HG02981 (cell line): Measurements from ENCODE around the gene HVCN1.
A peak's percentile ranks its signal among the peaks of the same experiment; 100 is the strongest.
"Not testable (repeated sequence)": the region's sequence is repeated elsewhere in the genome, so short reads cannot be mapped to it uniquely, and the experiment has no call there.

Experiments
- ATAC-seq: cut with Tn5 transposase; IDR thresholded peaks from one replicate; pipeline ENCODE4 v1.9.1; 2021; ENCODE audit warnings: mild to moderate bottlenecking, moderate library complexity; ENCODE audit not compliant: unreplicated experiment

The HVCN1 gene, protein sequence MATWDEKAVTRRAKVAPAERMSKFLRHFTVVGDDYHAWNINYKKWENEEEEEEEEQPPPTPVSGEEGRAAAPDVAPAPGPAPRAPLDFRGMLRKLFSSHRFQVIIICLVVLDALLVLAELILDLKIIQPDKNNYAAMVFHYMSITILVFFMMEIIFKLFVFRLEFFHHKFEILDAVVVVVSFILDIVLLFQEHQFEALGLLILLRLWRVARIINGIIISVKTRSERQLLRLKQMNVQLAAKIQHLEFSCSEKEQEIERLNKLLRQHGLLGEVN

DNA sequence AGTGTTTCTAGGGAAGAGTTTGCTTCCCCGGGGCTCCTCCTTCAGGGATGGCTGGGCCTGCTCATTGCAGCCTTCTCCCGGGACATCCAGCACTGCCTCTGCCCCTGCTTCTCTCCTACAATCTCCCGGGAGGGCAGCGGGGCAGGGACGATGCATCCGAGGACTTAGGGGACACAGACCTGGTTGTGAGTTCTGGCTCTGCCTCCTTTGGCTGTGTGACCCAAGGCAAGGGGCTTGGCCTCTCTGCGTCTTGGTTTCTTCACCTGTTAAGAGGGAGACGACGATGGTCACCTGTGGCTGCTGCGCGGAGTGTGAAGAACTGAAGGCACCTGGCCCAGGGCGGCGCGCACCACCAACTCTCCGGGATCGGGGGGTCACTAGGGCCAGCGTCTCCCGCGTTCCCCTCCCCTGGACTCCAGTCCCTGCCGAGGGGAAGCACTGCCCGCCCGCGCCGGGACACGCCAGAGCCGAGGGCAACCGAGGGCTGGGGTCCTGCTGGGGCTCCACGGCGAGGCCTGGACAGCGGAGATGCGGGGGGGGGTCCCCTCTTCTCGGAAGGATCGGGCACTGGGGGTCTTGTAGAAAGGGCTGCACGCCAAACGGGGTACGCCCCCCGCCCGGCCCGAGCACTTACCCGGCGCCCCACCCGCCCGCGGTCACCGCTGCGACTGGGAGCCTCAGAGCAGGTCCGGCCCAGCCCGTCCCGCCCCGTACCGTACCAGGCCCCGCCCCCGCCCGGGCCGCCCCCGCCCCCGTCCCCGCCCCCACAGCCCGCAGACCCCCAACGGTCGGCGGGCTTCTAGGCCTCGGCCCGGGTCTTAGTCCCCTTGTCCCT lies at the start of gene HVCN1:
Gene HVCN1, minus strand, starts transcription at position 670 of the 835 bp plus-strand sequence. CDS start 5,870 bp downstream, outside the sequence.
- ATAC-seq = peak; percentile 18

DNA sequence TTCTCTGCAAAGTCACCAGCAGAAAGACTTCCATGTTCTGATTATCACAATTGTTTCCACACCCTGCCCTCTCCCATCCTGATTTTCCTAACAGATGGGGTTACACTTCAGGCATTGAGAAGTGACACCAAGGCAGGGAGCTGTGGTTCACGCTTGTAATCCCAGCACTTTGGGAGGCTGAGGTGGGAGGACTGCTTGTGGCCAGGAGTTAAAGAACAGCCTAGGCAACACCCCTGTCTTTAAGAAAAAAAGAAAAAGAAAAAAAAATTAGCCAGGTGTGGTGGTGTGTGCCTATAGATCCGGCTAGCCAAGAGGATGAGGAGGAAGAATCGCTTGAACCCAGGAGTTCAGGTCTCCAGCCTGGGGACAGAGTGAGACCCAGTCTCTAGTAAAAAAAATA lies 48.6 kb upstream of the HVCN1 start:
- no peak for ATAC-seq

DNA sequence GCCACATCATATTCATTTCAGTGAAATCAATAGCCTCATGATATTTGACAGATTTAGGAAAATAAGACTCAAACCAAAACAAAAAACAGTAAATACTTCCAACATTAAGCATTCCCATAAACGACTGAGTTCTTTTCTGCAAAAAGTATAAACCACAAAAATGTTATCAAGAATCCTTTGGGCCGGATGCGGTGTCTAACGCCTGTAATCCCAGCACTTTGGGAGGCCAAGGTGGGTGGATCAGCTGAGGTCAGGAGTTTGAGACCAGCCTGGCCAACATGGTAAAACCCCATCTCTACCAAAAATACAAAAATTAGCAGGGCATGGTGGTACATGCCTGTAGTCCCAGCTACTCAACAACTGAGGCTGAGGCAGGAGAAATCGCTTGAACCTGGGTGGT lies 48.1 kb upstream of the HVCN1 start:
- ATAC-seq = not testable (repeated sequence)

DNA sequence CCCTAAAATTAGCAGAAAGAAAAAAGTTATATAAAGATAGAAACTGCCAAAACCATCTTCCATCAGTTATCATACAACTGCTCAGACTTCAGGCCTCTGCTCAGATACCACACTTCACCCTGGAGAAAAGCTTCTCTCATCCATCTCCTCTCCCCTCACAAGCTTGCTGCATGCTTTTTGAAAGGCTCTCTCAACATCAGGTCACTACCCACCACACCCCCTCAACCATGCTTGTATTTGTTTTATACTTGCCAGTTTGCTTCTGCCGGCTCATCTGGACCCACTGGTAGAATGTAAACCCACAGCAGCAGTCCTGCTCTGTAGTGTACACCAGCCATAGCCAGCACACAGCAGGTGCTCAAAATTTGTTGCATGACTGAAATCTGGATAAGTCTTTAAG lies 45.0 kb upstream of the HVCN1 start:
- no peak for ATAC-seq

DNA sequence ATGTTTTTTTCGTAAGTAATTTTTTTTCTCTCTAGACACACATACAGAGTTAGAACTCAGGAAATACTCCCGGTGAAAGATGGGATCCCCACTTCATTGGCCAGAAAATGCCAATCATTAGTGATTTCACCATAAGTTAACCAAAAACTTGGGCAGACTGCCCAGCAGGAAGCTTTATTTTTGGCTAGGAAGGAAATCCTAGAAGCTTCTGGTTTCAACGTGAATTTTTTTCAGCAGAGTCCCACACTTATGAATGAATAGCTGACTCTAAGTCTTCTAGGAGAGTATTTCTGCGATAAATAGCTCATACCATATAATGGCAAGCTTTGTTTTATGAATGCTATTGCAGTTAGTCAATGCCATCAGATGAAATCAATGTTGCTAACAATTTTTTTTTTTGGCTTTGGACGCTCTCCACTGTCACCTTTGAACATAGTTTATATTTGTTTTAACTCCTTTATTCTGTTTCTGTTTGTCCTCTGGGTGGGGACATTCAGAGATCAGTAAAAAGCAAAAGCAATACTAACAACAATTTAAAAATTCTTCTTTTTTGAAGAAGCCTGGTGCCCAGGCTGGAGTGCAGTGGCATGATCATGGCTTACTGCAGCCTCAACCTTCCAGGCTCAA lies 44.3 kb upstream of the HVCN1 start:
- no peak for ATAC-seq

DNA sequence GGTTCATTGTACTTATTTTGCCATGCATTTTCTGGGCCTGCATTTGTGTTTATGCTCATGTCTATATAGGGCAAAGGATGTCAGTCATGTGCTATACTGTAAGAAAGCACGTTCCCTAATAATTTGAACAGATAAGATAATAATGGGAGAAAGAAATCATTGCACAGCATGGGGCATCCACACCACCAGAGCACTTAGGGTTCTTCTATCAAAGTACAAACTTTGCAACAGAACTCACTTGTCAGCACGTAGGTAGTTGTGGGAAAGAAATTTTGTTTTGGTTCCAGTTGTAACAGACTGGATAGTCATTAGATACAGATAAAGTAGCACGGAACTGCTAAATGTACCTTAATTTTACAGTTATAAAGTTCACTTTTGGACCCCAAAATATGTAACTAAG lies 43.7 kb upstream of the HVCN1 start:
- no peak for ATAC-seq

DNA sequence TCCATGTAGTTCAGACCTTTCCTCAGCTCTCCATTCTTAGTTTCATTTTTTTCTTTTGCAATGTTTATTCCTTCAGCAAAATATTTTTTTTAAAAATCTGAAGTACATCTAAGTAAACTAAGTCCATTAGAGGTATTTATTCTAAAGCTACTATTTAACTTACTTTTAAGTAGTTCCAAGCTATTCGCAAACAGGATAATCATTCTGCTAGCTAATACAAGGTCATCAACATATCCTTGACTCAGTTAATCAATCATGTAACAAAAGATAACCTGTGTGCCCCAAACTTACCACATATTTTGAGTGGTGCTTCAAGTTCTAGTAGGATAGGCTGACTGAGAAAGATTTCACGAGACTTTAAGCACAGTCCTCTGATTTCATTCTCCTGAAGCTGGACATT lies 42.6 kb upstream of the HVCN1 start:
- ATAC-seq = no peak

DNA sequence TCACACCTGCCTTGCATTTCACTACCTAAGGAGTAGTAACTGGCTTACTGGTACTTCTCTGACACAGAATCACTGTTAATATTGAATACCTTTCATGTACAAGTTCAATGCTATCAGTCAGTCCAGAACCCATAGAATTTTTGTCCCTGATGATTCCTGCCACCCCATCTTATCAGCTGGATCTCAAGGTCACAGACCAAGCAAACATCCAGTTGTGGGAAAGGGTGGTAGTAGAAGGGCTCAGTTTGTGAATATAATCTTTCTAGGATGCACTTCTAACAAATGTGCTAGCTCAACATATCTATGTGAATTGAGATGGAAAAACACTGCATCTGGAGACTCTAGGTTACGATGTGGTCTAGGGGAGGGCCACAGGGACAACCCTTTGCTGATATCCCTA lies 39.7 kb upstream of the HVCN1 start:
- ATAC-seq = no peak

DNA sequence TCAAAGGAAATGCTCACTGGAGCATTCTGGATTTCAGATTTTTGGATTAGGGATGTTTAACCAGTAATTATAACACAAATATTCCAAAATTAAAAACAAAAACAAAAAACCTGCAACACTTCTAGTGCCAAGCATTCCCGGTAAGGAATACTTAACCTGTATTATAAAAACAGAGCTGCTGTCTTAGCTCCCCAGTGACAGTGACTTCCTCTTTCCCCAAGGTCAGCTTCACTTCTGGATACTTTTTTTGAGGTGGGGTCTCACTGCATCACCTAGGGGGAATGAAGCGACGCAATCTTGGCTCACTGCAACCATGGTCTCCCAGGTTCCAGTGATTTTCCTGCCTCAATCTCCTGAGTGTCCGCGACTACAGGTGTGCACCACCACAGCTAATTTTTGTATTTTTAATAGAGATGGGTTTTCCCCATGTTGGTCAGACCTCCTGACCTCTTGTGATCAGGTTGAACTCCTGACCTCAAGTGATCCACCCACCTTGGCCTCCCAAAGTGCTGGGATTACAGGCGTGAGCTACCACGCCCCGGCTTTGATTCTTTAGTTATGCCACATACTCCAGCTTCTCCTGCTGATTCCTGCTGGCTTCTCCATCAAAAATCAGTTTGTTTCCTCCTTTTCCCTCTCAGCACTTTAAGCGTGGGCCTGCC lies 37.9 kb upstream of the HVCN1 start:
- no peak for ATAC-seq

DNA sequence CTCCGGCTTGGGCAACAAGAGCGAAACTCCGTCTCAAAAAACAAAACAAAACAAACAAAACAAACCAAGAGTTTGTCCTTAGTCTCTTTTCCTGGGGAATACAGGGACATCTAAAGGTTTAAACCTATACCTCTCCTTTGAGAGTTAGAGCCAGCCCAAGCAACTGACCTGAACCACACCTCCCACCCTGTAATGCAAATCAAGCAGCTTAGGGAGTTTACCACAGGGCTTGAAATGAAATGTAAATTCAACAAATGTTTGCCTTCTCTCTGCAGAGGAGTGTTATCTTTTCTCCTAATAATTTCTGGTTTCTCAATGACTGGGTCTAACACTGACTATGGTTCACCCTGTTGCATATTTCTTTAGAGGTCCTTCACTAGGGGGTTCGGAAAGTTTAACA lies 37.1 kb upstream of the HVCN1 start:
- ATAC-seq = no peak

DNA sequence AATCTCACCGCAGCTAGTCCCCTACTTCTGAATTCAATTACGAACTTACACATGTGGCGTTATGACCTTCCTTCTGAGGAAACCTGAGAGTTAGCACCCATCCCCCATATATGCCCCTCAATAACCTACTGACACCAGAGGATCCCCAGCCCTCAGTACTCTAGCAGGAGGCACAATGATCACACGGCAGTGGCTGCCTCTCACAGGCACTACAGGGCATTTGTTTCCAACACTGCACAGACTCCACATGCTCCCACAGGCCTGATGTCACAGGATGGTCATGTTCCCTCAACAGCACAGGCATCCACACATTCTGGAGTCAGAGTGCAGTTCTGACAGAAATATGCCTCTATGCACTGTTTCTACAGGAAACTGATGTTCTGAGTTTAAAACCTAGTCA lies 36.4 kb upstream of the HVCN1 start:
- no peak for ATAC-seq

DNA sequence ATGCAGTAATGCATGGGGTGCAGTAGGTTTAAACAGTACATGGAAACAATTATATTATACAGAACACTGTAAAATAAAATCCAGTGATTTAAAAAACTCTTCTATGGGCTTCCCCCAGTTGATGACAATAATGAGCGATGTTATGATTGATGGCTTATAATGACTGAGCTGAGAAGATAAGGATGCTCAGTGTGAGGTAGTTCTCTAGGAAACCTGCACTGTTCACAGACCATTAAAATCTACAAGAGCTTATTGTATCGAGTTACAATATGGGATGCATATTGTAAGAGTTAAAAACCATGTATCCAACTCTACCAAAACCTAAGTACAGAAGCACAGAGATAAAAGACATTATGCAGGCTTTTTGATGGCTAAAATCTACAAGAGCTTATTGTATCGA lies 34.0 kb upstream of the HVCN1 start:
- ATAC-seq = not testable (repeated sequence)

DNA sequence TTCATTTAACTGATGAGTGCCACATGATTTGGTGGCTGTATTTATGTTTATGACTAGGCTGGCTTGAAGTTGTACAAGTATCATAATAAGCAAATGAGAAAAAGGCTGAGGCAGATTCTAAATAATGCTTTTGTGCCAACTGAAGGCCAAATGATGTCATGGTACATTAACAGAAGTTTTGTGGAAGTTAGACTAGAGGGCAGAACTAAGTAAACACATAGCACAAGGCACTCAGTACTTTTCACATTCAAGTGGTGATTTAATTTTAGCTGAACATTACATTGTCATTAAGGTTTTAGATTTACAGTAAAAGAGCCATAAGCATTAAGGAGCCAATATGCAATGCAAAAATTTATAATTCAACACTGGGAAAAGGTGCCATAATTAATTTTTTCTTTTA lies 32.7 kb upstream of the HVCN1 start:
- ATAC-seq = no peak

DNA sequence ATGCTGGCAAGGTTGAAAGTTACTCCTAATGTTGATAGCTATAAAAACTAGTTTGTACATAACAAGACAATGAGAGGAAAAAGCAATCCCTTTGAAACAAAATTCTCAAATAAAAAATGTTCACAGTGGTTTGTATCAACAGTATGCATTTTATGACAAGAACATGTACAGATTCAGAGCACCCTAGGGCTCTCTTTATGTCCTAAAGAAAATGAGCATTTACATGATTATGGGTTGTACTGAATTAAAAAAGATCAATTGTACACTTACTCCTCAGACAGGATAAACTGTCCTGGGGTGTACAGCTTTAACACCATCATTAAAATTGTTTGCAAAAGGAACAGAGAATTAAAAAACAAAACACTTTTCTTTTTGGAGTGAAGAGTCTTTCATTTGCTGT lies 31.6 kb upstream of the HVCN1 start:
- no peak for ATAC-seq

DNA sequence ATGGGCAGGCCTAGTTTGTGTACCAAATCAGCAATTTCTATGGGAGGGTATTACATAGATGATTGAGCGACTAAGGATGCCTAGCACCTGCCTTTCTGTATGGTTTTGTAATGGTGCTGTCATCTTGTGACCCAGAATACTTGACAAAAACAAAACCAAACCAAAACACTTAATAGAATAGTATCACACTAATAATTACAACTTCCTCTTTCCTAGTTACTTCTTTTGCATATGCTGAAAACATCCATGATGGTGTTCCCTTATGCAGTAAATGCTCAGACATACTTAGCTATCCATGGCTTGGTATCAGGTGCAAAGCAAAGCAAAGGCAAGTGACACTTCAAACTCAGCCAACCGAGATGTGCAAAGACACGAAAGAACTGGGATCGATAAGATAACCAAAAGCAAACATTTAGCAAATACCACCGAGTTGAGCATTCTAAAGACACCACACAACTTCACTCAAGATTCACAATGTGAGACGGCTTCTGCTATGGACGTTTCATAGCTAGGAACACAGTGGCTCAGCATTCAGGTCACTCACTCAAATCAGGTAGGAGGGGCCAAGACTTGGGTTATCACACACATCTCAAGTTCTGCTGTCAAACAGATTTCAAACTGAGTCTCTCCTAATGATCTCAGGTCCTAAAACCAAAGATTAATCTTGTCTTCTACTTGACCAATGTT lies 29.4 kb upstream of the HVCN1 start:
- ATAC-seq = no peak

DNA sequence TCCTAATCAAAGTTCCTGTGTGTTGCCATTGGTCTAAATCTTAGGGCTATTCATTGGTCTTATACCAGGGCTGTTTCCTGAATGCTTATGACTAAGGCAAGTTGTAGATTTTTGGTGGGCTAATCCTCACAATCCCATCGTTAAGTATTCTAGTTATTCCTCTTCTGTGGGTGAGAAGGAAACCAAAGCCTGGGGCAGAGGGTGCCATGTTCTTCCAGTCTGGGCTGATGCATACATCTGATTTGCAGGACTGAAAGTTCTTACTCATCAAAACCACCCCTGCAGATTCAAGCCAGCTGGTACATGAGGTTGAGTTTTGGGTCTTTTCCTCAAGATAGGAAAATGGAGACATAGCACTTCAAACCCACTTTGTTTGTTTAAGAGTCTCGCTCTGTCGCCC lies 28.1 kb upstream of the HVCN1 start:
- ATAC-seq = no peak

DNA sequence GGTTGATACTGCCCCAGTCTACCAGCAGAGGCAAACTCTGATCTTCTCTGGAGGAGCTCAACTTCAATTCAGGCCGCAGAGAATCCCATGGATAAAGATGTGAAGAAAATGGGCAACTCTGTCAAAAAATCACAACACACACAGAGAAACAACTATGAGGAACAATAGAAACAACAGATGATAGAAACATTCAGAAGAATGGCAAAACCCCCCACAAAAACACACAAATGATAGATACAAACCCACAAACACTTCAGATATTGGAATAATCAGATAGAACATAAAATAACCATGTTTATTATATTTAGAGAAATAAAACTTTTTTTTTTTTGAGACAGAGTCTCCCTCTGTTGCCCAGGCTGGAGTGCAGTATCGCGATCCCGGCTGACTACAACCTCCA lies 20.0 kb upstream of the HVCN1 start:
- no peak for ATAC-seq

DNA sequence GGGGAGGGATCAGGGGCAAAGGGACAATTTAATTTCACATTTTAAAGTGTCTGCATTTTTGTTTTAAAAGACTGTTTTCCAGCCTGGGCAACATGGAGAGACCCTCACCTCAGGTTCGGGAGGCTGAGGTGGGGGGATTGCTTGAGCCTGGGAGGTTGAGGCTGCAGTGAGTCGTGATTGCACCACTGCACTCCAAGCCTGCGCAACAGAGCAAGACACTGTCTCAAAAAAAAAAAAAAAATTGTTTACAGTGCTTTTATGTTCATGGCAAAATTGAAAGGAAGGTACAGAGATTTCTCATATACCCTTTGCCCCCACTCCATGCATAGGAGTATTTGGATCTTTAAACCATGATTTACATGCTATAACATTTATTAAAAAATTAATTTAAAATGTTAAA lies 16.4 kb upstream of the HVCN1 start:
- ATAC-seq = no peak

DNA sequence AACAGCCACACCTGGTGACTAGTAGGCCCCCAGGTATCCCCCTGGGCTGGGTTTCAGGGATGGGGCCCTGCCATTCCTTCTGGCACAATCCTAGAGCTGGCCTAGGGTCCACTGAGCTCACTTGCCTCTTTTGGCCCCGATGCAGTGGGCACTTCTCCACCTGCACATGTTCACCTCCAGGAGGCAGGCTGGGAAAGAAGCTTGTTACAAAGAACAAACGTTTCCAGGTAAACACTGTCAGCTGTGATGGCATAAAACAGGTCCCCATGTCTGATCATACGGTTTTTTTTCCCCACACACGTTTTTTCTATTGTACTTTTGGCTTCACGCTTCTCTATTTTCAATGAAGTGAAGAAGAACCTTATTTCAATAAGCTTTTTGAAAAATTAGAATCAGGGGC lies 15.8 kb upstream of the HVCN1 start:
- no peak for ATAC-seq

DNA sequence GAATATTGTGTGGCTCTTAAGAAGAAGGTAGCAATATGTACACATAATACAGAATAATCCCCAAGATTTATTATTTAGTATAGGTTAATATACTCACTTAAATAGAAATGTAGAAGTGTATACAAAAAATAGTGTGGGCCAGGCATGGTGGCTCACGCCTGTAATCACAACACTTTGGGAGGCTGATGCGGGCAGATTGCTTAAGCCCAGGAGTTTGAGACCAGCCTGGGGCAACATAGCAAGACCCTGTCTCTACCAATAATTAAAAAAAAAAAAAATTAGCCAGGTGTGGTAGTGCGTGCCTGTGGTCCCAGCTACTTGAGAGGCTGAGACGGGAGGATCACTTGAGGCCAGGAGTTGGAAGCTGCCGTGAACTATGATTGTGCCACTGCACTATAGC lies 15.3 kb upstream of the HVCN1 start:
- no peak for ATAC-seq

DNA sequence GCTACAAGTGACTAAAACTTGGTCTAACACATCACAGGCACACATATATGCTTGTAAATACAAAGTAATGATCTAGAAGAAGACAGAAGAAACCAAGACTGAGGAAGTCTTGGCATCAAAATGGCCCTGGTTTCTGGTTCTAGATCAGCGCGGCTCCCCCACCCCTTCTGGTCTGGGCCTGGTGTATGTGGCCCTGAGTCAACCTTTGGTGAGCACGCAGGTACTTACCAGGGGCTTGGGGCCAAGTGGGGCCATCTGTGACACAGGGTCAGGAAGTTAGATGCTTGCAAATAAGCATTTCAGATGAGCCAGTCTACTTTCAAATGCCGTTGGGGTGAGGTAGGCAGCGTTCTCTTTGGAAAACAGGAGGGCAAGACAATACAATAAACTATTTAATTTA lies 13.2 kb upstream of the HVCN1 start:
- ATAC-seq = no peak
